ENCODE data around the gene ATAD3B. TPM values are rescaled to one million over a fixed set of nuclear protein-coding genes. Genes with fewer than 3 reads are reported as not detected.
"Not testable (repeated sequence)": the region's sequence is repeated elsewhere in the genome, so short reads cannot be mapped to it uniquely, and the experiment has no call there.

The ATAD3B gene
- total and polyA plus RNA-seq, 2 donors (not counting 3 experiments of a cell fraction or from before 2014, with no cell fraction given): 20.5 to 48.2 TPM

GRCh38 chr1:1494311-1494710, 22.7 kb downstream of the ATAD3B start:
- H3K27me3 ChIP-seq (ENCODE audit: control insufficient read depth in 2 of 2, insufficient read depth in 2 of 2, low read length in 2 of 2); H3K9ac ChIP-seq (replicated peaks; ENCODE audit: extremely low read depth, insufficient read depth, low read length); intact Hi-C loops (cut with micrococcal nuclease); H3K9me1 ChIP-seq (replicated peaks; ENCODE audit: control insufficient read depth, extremely low read depth, insufficient read depth, low read length); BruUV-seq (replicated peaks); POLR2A ChIA-PET; H3K27ac ChIP-seq (ENCODE audit: insufficient read depth, low read depth, low read length); CTCF ChIA-PET; H3K9me3 ChIP-seq (replicated peaks; ENCODE audit: control insufficient read depth, insufficient read depth, low read length); DNase-seq (ENCODE audit: low read depth, low spot score); H4K20me1 ChIP-seq (replicated peaks; ENCODE audit: control insufficient read depth, extremely low read depth, insufficient read depth, low read length); FAIRE-seq; H3K4me1 ChIP-seq (ENCODE audit: control insufficient read depth, extremely low read depth, insufficient read depth, low read length); H2AFZ ChIP-seq (ENCODE audit: low read depth, low read length); H3K79me2 ChIP-seq (ENCODE audit: control insufficient read depth, insufficient read depth, low read length); H3K4me2 ChIP-seq (ENCODE audit: insufficient read depth, low read length); H3K4me3 ChIP-seq (replicated peaks in 1 of 3; ENCODE audit: insufficient read depth in 1 of 3, low read depth in 1 of 3, low read length in 3 of 3); dilution Hi-C loops (cut with MboI; ENCODE audit: extremely low pct_ligation_motif_present, low sequenced_read_pairs): not testable (repeated sequence)
- H3K36me3 ChIP-seq (ENCODE audit: control insufficient read depth in 2 of 2, extremely low read depth in 1 of 2, insufficient read depth in 2 of 2, low read length in 2 of 2): peaks cover 4 to 14% of the 10 kb centered on the region in 2 experiments

- H3K9me1 ChIP-seq (replicated peaks; ENCODE audit: control insufficient read depth, extremely low read depth, insufficient read depth, low read length); FAIRE-seq; CTCF ChIA-PET; H3K4me3 ChIP-seq (replicated peaks in 1 of 3; ENCODE audit: insufficient read depth in 1 of 3, low read depth in 1 of 3, low read length in 3 of 3); DNase-seq (ENCODE audit: low read depth, low spot score); H3K9ac ChIP-seq (replicated peaks; ENCODE audit: extremely low read depth, insufficient read depth, low read length); POLR2A ChIA-PET; H3K9me3 ChIP-seq (replicated peaks; ENCODE audit: control insufficient read depth, insufficient read depth, low read length); H4K20me1 ChIP-seq (replicated peaks; ENCODE audit: control insufficient read depth, extremely low read depth, insufficient read depth, low read length); H3K27ac ChIP-seq (ENCODE audit: insufficient read depth, low read depth, low read length); H2AFZ ChIP-seq (ENCODE audit: low read depth, low read length); H3K4me1 ChIP-seq (ENCODE audit: control insufficient read depth, extremely low read depth, insufficient read depth, low read length); BruUV-seq (replicated peaks); H3K79me2 ChIP-seq (ENCODE audit: control insufficient read depth, insufficient read depth, low read length); dilution Hi-C loops (cut with MboI; ENCODE audit: extremely low pct_ligation_motif_present, low sequenced_read_pairs); H3K4me2 ChIP-seq (ENCODE audit: insufficient read depth, low read length); H3K27me3 ChIP-seq (ENCODE audit: control insufficient read depth in 2 of 2, insufficient read depth in 2 of 2, low read length in 2 of 2); intact Hi-C loops (cut with micrococcal nuclease): not testable (repeated sequence)
- peaks cover 4 to 10% of the 10 kb centered on the region in 2 experiments for H3K36me3 ChIP-seq (ENCODE audit: control insufficient read depth in 2 of 2, extremely low read depth in 1 of 2, insufficient read depth in 2 of 2, low read length in 2 of 2)
These were observed 24.0 kb downstream of the ATAD3B start for GRCh38 chr1:1495461-1495975.
